RCC 7860 (cell line): ENCODE results near the gene INSYN2B.

Experiments used
- DNase-seq: peaks from one replicate; pipeline ENCODE4 v3.0.0-alpha.2; 2015; ENCODE audit warnings: low spot score
- FAIRE-seq: peaks from 2 replicates; lab custom pipeline; 2012; peaks lifted over from hg19 to GRCh38; lab: Jason Lieb, UNC

INSYN2B gene

GRCh38 chr5:169814522-169814921 is 165.8 kb downstream of the INSYN2B start:
- FAIRE-seq (no peak), DNase-seq (no peak)
